Right lobe of liver (tissue), 6 donors: ENCODE data around the gene SWI5. TPM values are rescaled to one million over a fixed set of nuclear protein-coding genes. Genes with fewer than 3 reads are reported as not detected.

Experiments used
- ATAC-seq, 4 donors: fragments of 200-7000 bp; cut with Tn5 transposase; one replicate each; pipeline ENCODE4 v1.9.1; 2020; ENCODE audit warnings: mild to moderate bottlenecking in 4 of 4, moderate library complexity in 4 of 4
- DNase-seq, 3 donors: peaks; one replicate each; pipeline ENCODE4 v3.0.0-alpha.2; 2020
- H3K27ac ChIP-seq, 3 donors: fragments of 200-600 bp; one replicate each; pipeline ENCODE4 v1.8.0; 2022
- H3K27me3 ChIP-seq, 2 donors: fragments of 200-600 bp; one replicate each; pipeline ENCODE4 v1.8.0; 2022
- H3K36me3 ChIP-seq, 4 donors: fragments of 200-600 bp; sonication (generic) in 1 of 4; one replicate each; pipeline versions ENCODE4 v1.5.1 to v1.8.0; 2017 to 2022; ENCODE audit warnings: control low read depth in 1 of 4
- H3K4me1 ChIP-seq, 4 donors: fragments of 200-600 bp; sonication (generic) in 1 of 4; one replicate each; pipeline versions ENCODE4 v1.5.1 to v1.8.0; 2017 to 2022; ENCODE audit warnings: control low read depth in 1 of 4
- H3K4me3 ChIP-seq, 3 donors: fragments of 200-600 bp; one replicate each; pipeline ENCODE4 v1.8.0; 2022
- H3K9me3 ChIP-seq, 4 donors: fragments of 200-600 bp; sonication (generic) in 1 of 4; one replicate each; pipeline versions ENCODE4 v1.5.1 to v1.8.0; 2017 to 2022; ENCODE audit warnings: control low read depth in 1 of 4
- POLR2A ChIP-seq: fragments of 450-650 bp; IDR thresholded peaks from one replicate; pipeline ENCODE4 v1.6.1; 2017; ENCODE audit warnings: antibody characterized with exemption, mild to moderate bottlenecking
- WGBS: methylation state at CpG from one replicate; pipeline ENCODE4 v1.1.6; 2018; ENCODE audit warnings: low coverage, low lambda C conversion rate; ENCODE audit not compliant: insufficient coverage; ENCODE audit errors: missing lambda C conversion rate; 5-methylcytosine and 5-hydroxymethylcytosine counted together
- intact Hi-C, 2 donors: fragments of 100-400 bp; cut with DNase I; formaldehyde crosslinking; loops; one replicate each; pipeline versions ENCODE4 v1.11.2 to v1.14.1; 2022
- total RNA-seq, 6 experiments: library from RNA; depleted of rRNA in 2 of 6; stranded (reverse); fragments of >200 nt in 2 of 6; fragmentation: NEBNext Ultra II Directional in 3 of 6; extraction: Animal tissue kit (Norgen Biotek cat#: 25700) in 3 of 6; gene quantifications; one replicate each; pipeline versions ENCODE4 v1.1.0 to v1.2.4, GENCODE V29; 2016 to 2023
- TF ChIP-seq, protein P1 (sequence below), 4 donors: fragments of 200-600 bp in 3 of 4; fragments of 450-650 bp in 1 of 4; IDR thresholded peaks; one replicate each; pipeline versions ENCODE4 v1.5.1 to v1.8.0; 2016 to 2022; ENCODE audit warnings: antibody characterized with exemption in 4 of 4, mild to moderate bottlenecking in 2 of 4
- donor health status: DM: no; HTN: yes; CAD: no.
- donor health status: DM: no; HTN: no; CAD: no.
- donor health status: DM: no; HTN: no; CAD: no.
- donor health status: DM: no; HTN: yes; CAD: no.
- donor health status: DM: no; HTN: yes; CAD: no.

SWI5 gene
- total RNA-seq, 6 experiments from 2014 or later: 10.8 to 17.3 (median 14.3) TPM

DNA sequence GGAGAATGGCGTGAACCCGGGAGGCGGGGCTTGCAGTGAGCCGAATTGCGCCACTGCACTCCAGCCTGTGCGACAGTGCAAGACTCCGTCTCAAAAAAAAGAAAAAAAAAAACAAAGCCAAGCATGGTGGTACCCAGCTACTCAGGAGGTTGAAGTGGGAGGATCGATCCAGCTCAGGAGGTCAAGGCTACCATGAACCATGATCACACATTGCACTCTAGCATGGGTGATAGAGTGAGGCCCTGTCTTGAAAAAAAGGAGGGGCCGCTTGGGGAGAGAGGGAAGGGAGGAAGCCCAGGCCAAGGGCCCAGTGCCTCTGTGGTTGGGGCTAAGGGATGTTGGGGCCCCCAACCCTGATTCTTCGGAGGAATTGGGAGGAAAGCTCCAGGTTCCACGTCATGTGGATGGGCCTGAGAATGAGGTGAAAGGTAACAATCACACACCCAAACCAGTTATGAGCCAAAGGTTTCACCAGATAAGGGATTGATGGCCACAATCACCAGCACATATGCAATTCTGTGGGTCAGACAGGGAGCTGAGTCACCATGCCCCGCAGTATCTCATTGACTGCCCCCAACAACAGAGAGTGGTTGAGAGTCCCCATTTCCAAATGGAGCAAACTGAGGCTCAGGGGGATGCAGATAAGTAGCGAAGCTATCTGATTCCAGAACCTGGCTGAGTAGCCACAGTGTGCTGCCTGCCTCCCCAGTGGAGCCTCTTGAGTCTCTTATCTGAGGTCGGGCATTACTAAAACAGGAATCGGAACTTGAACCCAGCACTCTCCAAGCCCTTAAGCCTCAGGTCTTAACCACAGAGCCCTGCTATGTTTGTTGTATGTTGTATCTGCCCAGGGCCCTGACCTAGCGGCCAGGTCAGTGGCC is 20.5 kb downstream of the SWI5 start:
- Histone ChIP-seq H3K27ac (peak overlapping the region; percentile 65 to 74 (median 69)), H3K4me3 (no peak overlapping the region), H3K4me1 (peaks cover 0 to 25% (median 10%) of the 10 kb centered on the region in 4 donors), H3K9me3 (no peaks in the 10 kb centered on the region), H3K27me3 (no peaks in the 10 kb centered on the region), H3K36me3 (no peaks in the 10 kb centered on the region)
- WGBS: 58% methylated on average over 11 of the region's 16 CpGs
- intact Hi-C loops: loop anchor here (10.0 kb wide), 1 partner anchor 48 kb away; the partner anchor contains the start of gene SLC27A4 (in 2 of the 2)
- DNase-seq (no peak), ATAC-seq (peak; percentile 14 to 81 (median 46))
- peak; percentile 45 for TF ChIP-seq POLR2A
- TF ChIP-seq, protein P1, sequence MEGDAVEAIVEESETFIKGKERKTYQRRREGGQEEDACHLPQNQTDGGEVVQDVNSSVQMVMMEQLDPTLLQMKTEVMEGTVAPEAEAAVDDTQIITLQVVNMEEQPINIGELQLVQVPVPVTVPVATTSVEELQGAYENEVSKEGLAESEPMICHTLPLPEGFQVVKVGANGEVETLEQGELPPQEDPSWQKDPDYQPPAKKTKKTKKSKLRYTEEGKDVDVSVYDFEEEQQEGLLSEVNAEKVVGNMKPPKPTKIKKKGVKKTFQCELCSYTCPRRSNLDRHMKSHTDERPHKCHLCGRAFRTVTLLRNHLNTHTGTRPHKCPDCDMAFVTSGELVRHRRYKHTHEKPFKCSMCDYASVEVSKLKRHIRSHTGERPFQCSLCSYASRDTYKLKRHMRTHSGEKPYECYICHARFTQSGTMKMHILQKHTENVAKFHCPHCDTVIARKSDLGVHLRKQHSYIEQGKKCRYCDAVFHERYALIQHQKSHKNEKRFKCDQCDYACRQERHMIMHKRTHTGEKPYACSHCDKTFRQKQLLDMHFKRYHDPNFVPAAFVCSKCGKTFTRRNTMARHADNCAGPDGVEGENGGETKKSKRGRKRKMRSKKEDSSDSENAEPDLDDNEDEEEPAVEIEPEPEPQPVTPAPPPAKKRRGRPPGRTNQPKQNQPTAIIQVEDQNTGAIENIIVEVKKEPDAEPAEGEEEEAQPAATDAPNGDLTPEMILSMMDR (IDR thresholded peaks at IDR 0.05): no peak

DNA sequence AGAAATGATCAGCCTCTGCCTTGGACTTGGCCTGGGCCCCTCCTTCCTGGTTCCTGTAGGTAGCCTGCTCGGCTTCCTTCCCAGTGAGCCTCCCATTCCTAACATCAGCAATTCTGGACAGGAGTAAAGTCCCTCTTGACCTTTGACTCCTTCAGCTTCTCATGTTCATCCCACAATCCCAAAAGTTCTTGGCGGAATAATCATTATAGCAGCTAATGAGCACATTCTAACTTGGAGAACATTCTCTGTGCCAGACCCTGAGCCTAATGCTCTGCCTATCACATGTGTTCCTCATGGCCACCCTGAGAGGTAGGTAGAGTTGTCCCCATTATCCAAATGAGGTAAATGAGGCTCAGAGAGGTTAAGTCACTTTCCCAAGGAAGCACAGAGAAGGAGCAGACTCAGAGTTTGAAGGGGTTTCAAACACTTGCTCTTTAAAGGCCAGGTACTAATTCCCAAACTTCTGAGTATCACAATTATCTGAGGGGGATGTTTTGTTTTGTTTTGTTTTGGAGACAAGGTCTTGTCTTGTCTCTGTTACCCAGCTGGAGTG is 21.2 kb downstream of the SWI5 start:
- ATAC-seq (peak in 3 of 4 donors; percentile 60 to 69 (median 63)), DNase-seq (peak; percentile 63 to 82 (median 74))
- TF ChIP-seq, protein P1 (IDR thresholded peaks at IDR 0.05): no peak
- no peak for TF ChIP-seq POLR2A
- no peaks in the 10 kb centered on the region for H3K27me3 ChIP-seq
- no peaks in the 10 kb centered on the region for H3K9me3 ChIP-seq
- intact Hi-C loops: loop anchor here (10.0 kb wide), 1 partner anchor 48 kb away; the partner anchor contains the start of gene SLC27A4 (in 2 of the 2)
- no peak overlapping the region for H3K4me3 ChIP-seq
- WGBS: 44% methylated on average over 2 of the region's 2 CpGs
- peaks cover 0 to 25% (median 10%) of the 10 kb centered on the region in 4 donors for H3K4me1 ChIP-seq
- H3K36me3 ChIP-seq: no peaks in the 10 kb centered on the region
- H3K27ac ChIP-seq: peak overlapping the region; percentile 65 to 74 (median 69)

DNA sequence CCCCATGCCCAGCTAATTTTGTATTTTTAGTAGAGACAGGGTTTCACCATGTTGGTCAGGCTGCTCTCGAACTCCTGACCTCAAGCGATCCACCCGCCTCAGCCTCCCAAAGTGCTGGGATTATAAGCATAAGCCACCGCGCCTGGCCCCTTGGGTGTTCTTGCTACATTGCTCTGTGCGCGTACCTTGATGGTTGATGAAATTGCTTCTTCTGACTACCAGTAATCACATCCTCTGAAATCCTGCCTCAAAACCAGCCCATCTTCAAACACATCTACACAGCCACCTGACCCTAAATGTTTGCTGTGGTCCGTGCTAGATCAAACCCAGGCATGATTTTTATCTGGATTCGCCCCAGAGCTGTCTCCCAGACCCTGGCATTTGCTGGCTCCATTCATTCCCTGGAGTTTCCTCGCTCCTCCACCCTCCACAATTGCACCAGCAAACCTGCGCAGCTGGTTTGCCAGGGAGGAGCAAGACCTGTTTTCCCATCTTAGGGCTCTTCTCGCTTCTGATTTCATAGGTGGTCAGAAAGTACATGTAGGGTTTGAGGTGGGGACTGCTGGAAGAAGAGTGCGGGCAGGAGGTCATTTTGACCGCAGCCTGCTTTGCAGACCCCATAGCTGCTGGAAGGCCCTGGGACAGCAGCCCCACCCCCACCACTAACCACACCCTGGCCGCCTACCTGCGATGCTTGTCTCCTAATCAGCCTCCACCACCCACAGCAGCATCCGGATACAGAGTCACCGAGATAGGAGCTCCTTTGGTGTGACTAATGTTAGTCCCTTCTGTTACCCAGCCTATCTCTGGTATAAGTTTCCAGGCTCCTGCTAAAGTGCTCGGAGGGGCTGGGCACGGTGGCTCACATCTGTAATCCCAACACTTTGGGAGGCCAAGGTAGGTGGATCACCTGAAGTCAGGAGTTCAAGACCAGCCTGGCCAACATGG is 22.7 kb downstream of the SWI5 start:
- ATAC-seq (no peak), DNase-seq (no peak)
- TF ChIP-seq, protein P1 (IDR thresholded peaks at IDR 0.05): no peak
- no peak for TF ChIP-seq POLR2A
- peaks cover 0 to 25% (median 10%) of the 10 kb centered on the region in 4 donors for H3K4me1 ChIP-seq
- no peak overlapping the region for H3K4me3 ChIP-seq
- intact Hi-C loops: loop anchor here (10.0 kb wide), 1 partner anchor 46 kb away; the partner anchor contains the start of gene SLC27A4 (in 2 of the 2)
- no peak overlapping the region for H3K27ac ChIP-seq
- no peaks in the 10 kb centered on the region for H3K9me3 ChIP-seq
- H3K36me3 ChIP-seq: no peaks in the 10 kb centered on the region
- WGBS: 76% methylated on average over 5 of the region's 20 CpGs
- no peaks in the 10 kb centered on the region for H3K27me3 ChIP-seq
